C4-2B (cell line): ENCODE data around the gene PLD5.
A peak's percentile ranks its signal among the peaks of the same experiment; 100 is the strongest.

Experiments used
- H3K27ac ChIP-seq: fragments of 450-650 bp; 2 replicates; pipeline ENCODE4 v1.5.1; 2017
- CTCF ChIP-seq: fragments of 450-650 bp; conservative IDR thresholded peaks from 2 replicates; pipeline ENCODE4 v1.5.1; 2017; ENCODE audit warnings: mild to moderate bottlenecking
- ZFX ChIP-seq: fragments of 450-650 bp; IDR thresholded peaks from 2 replicates; pipeline ENCODE4 v1.6.1; 2017

The PLD5 gene

GRCh38 chr1:242435200-242435599 lies 89.3 kb downstream of the PLD5 start:
- no peak for TF ChIP-seq CTCF
- no peak for TF ChIP-seq ZFX
- H3K27ac ChIP-seq: no peak overlapping the region

- no peak overlapping the region for H3K27ac ChIP-seq
- TF ChIP-seq ZFX (no peak), CTCF (no peak)
These were observed 91.9 kb downstream of the PLD5 start for GRCh38 chr1:242432491-242433095.

GRCh38 chr1:242431786-242432185 lies 92.7 kb downstream of the PLD5 start:
- no peak for TF ChIP-seq ZFX
- no peak for TF ChIP-seq CTCF
- no peak overlapping the region for H3K27ac ChIP-seq

- TF ChIP-seq ZFX (no peak), CTCF (no peak)
- H3K27ac ChIP-seq: no peak overlapping the region
These were observed 93.5 kb downstream of the PLD5 start for GRCh38 chr1:242430956-242431355.

GRCh38 chr1:242428399-242429190 lies 95.9 kb downstream of the PLD5 start:
- TF ChIP-seq CTCF (no peak), ZFX (no peak)
- H3K27ac ChIP-seq: no peak overlapping the region

GRCh38 chr1:242427519-242427918 lies 97.0 kb downstream of the PLD5 start:
- TF ChIP-seq CTCF (no peak), ZFX (no peak)
- H3K27ac ChIP-seq: no peak overlapping the region

GRCh38 chr1:242426271-242426905 lies 98.1 kb downstream of the PLD5 start:
- no peak for TF ChIP-seq ZFX
- TF ChIP-seq CTCF: peak; percentile 24
- no peak overlapping the region for H3K27ac ChIP-seq
